GM18861 (cell line): ENCODE data around the gene UQCC2.

Experiments used
- ATAC-seq: cut with Tn5 transposase; IDR thresholded peaks from one replicate; pipeline ENCODE4 v1.9.1; 2021; ENCODE audit not compliant: unreplicated experiment

Gene UQCC2

DNA sequence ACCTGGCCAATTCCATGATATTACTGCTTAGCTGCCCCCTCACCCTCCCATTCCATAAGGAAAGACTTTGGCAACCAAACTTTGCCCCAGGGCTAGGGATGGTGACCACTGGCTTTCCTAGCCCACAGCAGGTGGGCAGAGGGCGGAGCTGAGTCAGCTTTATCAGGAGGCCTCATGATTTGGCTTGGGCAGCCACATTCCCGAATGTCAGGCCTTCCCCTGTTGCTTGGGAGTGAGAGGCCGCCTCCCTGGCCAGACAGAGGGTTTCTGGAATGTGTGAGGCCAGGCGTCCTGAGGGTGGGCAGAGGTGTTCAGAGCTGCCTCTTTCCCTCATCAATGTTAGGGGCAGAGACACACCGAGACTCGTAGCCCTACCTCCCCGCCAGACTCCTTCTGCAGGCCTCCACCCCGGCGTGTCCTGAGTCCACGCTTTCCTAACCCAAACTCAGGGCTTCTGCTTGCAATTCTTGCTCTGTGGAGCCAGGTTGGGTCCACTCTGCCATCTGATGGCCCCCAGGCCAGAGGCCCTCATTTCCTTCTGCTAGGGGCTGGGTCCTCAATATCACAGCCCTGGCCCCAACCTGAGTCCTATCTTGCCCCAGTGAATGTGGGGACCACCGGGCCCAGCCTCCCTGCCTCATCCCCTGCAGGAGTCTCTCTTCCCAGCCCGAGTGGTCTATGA is 19.3 kb downstream of the UQCC2 start:
- no peak for ATAC-seq

DNA sequence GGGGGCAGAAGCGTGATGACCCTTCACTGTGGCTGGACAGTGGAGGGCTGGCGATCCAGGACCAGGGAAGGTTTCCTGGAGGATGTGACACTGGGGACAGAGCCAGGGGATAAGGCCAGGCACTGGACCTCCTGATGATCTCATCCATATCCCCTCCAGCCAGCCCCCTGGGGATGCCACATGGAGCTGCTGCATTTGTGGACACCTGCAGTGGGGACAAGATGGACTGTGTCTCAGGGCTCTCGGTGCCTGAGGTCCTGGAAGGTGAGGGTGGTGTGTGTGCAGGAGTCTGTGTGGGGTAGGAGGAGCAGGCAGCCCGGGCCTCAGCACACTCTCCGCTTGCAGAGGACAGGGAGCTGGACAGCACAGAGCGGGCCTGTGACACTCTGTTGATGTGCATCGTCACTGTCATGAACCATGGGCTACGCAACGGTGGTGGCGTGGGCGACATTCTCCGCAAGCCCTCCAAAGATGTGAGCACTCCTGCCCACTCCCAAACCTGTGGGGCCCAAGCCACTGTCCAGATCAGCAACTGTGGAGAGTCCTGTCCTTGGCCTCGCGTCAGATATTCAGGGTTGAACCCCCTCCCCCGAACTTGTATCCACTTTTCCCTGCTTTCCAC is 19.9 kb downstream of the UQCC2 start:
- no peak for ATAC-seq

DNA sequence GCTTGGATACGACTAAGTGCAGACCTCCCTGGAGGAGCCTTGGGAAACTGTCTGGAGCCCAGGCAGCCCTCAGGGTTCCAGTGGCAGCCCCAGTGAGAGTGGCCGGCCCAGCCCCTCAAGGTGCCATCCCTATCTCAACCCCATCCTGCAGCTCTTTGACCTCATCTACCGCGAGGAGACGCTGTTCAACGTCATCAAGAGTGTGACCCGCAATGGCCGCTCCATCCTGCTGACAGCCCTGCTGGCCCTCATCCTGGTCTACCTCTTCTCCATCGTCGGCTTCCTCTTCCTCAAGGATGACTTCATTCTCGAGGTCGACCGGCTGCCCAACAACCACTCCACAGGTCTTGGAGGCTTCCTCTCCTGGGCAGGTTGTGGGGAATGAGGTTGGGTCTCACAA is 20.7 kb downstream of the UQCC2 start:
- no peak for ATAC-seq

DNA sequence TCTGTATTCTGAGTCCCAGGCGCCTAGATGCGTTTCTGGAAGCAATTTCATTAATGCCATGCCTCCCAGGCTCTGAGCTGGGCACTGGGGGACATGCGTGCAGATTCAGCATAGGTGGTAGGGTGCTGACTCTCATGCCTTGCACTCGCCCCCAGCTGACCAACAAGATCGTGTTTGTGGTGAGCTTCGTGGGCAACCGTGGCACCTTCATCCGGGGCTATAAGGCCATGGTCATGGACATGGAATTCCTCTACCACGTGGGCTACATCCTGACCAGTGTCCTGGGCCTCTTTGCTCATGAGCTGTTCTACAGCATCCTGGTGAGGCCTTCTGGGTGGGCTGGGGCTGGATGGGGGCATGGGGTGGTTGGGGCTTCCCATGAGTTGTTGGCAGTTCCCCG is 21.6 kb downstream of the UQCC2 start:
- no peak for ATAC-seq

DNA sequence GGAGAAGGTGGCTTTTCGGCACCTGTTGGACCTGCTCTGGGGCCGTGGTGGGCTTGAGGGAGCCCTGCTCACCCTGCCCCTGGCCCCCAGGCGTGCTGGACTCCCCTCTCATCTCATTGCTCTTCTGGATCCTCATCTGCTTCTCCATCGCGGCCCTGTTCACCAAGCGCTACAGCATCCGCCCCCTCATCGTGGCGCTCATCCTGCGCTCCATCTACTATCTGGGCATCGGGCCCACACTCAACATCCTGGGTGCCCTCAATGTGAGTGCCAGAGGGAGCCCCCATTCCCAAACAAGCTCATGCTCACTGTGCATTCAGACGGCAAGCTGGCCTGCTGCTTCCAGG is 22.4 kb downstream of the UQCC2 start:
- ATAC-seq = no peak

DNA sequence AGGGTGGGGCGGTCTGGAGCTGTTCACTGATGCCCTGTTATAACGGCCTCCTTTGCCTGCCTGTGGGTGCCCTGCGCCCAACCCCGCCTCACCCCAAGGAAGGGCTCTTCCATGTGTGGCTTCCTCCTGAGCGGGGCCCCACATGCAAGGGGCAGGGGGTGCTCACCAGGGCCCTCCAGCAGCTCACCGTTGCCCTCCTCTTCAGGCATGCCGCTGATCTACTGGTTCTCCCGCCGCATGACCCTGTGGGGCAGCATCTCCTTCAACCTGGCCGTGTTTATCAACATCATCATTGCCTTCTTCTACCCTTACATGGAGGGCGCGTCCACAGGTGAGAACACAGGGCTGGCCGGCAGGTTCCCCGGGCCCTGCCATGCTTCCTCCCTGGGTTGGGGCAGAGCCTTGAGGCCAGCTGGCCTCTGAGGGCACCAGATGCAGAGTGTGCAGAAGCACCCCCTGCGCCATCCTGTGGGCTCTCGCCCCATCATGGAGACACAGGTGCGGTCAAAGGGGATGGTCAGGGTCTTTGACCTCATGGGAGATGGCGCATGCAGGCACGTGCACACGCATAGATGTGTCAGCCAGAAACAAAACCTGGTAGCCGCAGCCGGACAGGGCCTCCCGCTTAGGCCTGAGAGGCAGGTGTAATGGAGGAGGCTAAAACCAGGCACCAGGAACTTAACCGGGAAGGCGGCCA is 22.9 kb downstream of the UQCC2 start:
- ATAC-seq = no peak

DNA sequence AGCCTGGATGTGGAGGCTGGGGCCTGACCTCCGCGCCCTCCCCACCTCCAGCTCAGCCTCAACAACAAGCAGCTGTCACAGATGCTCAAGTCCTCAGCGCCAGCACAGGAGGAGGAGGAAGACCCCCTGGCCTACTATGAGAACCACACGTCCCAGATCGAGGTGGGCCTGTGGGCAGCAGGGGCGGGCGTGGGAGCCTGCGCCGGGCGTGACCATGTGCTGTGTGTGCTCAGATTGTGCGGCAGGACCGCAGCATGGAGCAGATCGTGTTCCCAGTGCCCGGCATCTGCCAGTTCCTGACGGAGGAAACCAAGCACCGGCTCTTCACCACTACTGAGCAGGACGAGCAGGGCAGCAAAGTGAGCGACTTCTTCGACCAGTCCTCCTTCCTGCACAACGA is 23.5 kb downstream of the UQCC2 start:
- ATAC-seq = no peak

DNA sequence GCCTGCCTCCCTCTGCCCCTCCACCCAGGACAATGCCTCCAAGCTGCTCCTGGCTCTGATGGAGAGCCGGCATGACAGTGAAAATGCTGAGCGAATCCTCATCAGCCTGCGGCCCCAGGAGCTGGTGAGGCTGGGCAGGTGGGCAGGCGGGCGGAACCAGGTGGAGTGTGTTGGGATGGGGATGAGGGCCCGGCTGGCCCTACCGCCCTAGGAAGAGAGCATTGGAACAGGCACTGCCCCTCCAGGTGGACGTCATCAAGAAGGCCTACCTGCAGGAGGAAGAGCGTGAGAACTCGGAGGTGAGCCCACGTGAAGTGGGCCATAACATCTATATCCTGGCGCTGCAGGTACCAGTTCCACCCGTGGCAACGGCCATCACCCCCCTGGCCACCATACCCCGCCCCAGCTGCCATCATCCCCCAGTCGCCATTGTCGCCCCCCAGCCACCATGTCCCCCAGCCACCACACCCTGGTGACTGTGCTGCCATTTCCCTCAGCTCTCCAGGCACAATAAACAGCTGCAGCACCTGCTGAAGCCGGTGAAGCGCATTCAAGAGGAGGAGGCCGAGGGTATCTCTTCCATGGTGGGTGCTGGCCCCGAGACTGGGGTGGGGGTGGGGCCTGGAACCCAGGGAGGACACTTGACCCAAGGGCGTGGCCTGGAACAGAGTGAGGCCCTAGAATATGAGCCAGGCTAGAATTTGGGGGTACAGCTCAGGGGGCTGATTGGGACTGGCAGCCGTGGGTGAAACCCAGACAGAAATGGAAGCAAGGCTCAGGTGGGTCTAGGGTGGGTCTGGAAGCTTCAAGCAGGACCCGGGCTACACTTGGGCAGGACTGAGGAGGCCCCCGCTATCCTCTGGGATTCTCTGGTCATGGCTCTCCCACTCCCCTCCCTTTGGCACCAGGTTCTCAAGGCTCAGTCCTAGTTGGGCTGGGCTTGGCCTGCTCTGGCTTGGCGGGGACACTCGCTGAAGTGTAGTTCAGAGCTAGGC is 24.2 kb downstream of the UQCC2 start:
- ATAC-seq = no peak

DNA sequence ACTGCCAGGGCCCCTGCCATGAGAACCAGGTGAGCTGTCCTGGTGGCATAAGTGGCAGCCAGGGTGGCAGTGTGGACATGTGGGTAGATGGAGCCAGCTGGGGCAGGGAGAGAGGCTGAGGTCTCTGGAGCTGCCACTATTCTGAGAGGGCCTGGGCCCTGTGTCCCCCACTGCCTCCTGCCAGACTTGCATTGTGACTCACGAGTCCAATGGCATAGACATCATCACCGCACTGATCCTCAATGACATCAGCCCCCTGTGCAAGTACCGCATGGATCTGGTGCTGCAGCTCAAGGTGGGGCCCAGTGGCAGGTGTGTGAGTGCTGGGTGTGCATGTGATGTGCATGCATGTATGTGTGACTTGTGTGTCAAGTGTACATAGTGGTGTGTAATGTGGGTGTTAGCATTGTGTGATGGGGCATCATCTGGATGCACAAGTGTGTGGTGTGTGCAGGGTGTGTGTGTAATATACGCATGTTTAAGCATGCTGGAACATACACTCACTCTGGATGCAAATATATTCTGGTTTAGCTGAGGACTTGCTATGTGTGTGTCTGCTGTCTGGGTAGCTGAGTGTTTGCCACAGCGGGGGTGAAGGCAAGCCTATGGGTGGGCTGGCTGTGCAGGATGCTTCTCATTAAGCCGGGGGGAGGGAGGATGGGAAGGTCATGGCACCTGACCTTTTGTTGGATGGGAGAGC is 25.1 kb downstream of the UQCC2 start:
- no peak for ATAC-seq

DNA sequence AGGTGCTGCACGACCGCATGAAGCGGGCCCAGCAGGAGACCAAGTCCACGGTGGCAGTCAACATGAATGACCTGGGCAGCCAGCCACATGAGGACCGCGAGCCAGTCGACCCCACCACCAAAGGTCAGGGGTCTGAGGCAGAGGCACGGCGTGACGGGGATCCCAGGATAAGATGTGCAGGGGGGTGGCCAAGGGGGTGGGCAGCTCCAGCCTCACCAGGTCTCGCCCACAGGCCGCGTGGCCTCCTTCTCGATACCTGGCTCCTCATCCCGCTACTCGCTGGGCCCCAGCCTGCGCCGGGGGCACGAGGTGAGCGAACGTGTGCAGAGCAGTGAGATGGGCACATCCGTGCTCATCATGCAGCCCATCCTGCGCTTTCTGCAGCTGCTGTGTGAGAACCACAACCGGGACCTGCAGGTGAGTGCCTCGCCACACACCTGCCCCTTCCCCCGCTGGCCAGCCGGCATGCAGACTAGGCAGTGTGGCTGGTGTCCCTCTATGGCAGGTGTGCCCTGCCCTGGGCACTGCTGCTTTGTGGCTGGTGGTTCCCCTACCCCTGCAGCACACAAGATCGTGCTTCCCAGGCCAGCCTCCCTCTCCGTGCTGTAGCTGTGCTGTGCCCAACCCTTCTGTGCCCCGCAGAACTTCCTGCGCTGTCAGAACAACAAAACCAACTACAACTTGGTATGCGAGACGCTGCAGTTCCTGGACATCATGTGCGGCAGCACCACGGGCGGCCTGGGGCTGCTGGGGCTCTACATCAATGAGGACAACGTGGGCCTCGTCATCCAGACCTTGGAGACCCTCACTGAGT is 25.9 kb downstream of the UQCC2 start:
- no peak for ATAC-seq

DNA sequence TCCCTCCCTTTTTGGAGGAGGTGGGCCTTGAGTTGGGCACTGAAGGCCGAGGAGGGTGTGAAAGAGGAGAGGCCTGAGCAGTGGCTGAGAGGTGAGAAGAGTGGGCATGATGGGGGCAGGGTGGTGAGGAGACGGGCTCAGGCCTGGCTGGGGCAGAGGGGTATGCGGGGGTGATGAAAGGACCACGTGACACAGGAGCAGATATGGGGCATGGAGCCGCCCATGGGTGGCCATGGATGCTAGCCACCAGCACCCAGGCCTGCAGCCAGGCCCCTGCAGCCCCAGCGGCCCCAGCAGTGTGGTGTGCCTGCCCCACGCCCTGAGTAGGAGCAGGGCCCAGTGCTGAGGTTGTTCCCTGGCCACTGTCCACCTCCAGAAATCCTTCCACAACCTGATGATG is 26.5 kb downstream of the UQCC2 start:
- no peak for ATAC-seq

DNA sequence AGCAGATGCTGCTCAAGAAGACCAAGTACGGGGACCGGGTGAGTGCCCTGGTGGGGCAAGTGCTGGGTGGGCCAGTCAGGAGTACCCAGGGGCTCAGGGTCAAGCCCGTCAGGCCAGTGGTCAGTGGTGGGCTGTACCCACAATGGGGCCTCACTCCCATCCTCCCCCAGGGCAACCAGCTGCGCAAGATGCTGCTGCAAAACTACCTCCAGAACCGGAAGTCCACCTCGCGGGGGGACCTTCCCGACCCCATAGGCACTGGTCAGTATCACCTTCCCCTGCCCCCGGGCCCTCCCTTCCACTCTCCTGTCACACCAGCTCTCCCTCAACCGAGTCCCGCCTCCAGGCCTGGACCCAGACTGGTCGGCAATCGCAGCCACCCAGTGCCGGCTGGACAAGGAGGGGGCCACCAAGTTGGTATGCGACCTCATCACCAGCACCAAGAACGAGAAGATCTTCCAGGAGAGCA is 27.0 kb downstream of the UQCC2 start:
- ATAC-seq = no peak

DNA sequence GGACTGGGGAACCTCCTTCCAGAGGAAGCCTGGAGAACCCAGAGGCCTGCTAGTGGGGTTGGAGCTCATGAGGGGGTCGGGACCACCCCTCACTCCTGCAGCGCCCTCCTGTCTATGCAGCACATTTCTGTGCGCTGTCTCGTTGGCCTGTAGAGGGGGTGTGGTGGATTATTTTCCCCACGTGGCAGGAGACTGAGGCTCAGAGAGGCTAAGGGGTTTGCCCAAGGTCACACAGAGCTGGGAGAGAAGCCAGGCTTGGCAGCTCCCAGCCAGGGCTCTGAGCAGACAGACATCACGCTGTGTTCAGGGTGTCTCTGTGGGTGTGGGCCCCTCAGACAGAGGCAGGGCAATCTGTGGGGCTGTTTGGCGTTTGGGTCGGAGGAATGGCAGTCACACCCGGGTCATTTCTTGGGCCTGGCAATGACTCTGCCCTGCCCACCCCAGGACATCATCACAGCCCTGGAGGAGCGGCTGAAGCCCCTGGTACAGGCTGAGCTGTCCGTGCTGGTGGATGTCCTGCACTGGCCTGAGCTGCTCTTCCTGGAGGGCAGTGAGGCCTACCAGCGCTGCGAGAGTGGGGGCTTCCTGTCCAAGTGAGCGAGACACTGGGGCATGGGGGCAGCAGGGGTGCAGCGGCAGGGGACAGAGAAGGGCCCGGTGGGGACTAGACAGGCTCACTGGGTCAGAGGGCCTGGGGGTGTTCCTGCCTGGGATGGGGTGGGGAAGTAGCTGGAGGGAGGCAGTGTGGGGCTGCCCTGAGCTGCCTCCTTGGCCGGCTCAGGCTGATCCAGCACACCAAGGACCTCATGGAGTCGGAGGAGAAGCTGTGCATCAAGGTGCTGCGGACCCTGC is 27.7 kb downstream of the UQCC2 start:
- ATAC-seq = no peak

DNA sequence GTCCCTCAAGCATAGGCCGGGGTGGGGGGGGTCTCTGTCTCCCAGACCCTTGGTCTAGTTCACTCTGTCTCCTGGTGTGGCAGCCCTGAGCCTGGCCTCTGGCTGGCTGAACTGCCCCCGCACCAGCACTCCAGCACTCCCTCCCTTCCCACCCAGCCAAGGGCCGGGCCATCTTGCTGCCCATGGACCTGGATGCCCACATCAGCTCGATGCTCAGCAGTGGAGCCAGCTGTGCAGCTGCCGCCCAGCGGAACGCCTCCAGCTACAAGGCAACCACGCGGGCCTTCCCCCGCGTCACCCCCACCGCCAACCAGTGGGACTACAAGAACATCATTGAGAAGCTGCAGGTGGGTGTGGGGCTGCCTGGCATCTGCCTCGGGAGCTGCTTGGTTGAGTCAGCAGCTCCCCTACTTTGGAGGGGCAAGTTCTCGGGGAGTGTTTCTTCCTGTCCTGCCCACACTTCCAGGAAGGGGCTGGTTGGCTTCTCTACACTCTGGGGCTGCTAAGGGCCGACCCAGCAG is 28.4 kb downstream of the UQCC2 start:
- ATAC-seq = no peak

DNA sequence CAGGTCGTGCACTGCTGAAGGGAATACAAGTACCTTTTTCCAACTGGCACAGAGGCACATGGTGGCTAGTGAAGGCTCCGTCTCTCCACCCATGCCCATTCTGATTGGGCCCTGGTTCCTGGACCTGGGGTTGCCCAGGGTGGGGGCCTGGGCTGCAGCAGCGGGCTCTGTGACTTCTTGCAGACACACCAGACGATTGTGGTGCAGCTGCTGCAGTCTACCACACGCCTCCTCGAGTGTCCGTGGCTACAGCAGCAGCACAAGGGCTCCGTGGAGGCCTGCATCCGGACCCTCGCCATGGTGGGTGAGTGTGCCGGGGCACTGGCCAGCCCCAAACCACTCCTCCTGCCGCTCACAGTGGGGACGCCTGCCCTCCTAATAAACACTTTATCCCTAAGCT is 29.2 kb downstream of the UQCC2 start:
- ATAC-seq = no peak

DNA sequence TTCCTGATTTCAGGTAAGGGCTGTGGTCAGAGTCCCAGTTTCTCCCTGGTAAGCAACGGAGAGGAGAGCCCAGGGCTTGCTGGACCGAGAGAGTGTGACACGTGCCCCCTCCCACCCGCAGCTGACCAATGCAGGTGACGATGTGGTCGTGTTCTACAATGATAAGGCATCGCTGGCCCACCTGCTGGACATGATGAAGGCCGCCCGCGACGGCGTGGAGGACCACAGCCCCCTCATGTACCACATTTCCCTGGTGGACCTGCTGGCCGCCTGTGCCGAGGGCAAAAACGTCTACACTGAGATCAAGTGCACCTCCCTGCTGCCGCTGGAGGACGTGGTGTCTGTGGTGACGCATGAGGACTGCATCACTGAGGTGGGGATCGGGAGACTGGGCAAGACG is 31.7 kb downstream of the UQCC2 start:
- no peak for ATAC-seq

DNA sequence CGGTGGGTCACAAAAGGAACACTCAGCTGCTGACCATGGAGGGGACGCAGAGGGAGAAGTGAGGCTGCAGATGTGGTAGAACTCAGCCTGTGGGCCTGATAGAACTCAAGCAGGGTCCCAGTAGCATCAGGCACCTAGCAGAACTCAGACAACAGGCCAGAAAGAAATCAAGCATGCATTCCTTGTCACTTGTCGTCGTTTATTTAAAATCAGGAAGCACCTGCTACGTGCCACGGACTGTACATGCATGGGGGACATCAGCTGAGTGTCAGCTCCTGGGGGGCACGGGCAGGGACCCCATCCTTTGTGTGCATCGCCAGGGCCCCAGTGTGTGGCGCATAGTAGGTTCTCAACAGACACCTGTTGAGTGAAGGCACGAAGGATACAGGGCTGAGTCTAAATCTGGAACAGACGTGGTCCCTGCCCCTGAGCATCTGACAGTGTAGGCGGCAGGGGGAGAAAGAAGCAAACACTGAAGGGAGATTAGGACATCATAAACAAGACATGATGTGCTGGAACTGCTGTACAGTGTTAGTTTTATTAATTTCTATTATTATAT is 32.5 kb downstream of the UQCC2 start:
- no peak for ATAC-seq

DNA sequence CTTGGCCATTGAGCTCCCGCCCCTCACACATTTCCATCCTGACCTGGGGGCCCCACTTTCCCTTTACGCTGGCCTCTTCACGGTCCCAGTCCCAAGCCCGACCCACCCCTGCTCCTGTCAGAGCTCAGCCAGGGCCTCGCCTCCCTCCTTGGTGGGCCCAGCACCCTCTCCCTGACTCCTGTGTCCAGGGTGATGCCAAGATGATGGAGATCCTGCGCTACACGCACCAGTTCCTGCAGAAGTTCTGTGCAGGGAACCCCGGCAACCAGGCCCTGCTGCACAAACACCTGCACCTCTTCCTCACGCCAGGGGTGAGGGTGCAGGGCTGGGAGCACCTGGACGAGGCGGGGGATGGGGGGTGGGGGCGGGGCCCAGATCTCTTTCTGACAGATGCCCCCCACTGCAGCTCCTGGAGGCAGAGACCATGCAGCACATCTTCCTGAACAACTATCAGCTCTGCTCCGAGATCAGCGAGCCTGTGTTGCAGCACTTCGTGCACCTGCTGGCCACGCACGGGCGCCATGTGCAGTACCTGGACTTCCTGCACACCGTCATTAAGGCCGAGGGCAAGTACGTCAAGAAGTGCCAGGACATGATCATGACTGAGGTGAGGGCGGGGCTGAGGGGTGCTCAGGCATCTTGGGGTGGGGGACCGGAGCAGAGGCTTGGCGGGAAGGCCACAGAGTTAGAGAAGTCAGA is 33.1 kb downstream of the UQCC2 start:
- ATAC-seq = no peak
